Brain microvascular endothelial cell (primary cell): ENCODE measurements around the gene KLHL17.
"Not testable (repeated sequence)": the region's sequence is repeated elsewhere in the genome, so short reads cannot be mapped to it uniquely, and the experiment has no call there.

Experiments used
- DNase-seq: peaks from one replicate; pipeline ENCODE4 v3.0.0-alpha.2; 2020
- H3K27ac ChIP-seq: fragments of 250-450 bp; sonication (Bioruptor Pico); 2 replicates; pipeline ENCODE4 v1.5.1; 2020; ENCODE audit warnings: mild to moderate bottlenecking, moderate library complexity
- H3K27me3 ChIP-seq: fragments of 250-450 bp; sonication (Bioruptor Pico); replicated peaks from 2 replicates; pipeline ENCODE4 v1.5.1; 2020; ENCODE audit warnings: mild to moderate bottlenecking
- H3K36me3 ChIP-seq: fragments of 250-450 bp; sonication (Bioruptor Pico); replicated peaks from 2 replicates; pipeline ENCODE4 v1.5.1; 2020; ENCODE audit warnings: mild to moderate bottlenecking
- H3K4me3 ChIP-seq: 2 replicates; pipeline ENCODE4 v1.5.1; 2011; ENCODE audit warnings: low read depth, mild to moderate bottlenecking, control low read depth, low read length, moderate library complexity
- in situ Hi-C: cut with HindIII; loops from 2 replicates; pipeline ENCODE4 v1.10.0; 2017; ENCODE audit warnings: low sequenced_read_pairs, low pct_ligation_motif_present
- TF ChIP-seq, protein P1 (sequence below): IDR thresholded peaks from 2 replicates; pipeline ENCODE4 v1.5.1; 2011; ENCODE audit warnings: low read depth, mild to moderate bottlenecking, moderate library complexity, low read length, control low read depth, inconsistent platforms; ENCODE audit errors: missing control alignments

KLHL17 gene

DNA sequence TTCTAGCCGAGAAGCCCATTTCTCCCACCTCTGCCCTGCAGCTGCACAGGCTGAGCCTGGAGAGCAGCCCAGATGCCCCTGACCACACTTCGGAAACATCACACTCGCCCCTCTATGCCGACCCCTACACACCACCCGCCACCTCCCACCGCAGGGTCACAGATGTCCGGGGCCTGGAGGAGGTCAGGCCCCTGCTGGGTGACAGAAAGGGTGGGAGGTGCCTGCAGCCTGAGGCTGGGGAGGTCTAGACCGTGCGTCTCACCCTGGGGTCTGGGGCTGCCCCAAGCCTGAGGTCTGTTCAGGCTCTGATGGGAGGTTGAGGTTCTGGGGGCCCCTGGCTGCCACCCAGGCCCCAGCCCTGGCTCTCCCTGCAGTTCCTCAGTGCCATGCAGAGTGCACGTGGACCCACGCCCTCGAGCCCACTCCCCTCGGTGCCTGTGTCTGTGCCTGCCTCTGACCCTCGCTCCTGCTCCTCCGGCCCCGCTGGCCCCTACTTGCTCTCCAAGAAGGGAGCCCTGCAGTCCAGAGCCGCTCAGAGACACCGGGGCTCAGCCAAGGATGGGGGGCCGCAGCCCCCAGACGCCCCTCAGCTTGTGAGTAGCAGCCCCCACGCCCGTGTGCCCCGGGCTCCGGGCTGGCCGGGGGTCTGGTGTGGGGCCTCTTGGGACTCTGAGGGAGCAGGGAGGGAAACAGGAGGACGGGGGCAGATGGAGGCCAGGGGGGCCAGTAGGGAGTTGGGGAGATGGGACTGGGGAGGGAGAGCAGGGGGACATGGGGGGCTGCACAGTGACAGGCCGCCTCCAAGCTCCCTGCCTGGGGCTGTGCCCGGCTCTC, 13.3 kb downstream of the KLHL17 start:
- Histone ChIP-seq H3K36me3 (no peaks in the 10 kb centered on the region), H3K27ac (no peak overlapping the region), H3K4me3 (no peak overlapping the region), H3K27me3 (peaks cover 4% of the 10 kb centered on the region)
- TF ChIP-seq, protein P1, sequence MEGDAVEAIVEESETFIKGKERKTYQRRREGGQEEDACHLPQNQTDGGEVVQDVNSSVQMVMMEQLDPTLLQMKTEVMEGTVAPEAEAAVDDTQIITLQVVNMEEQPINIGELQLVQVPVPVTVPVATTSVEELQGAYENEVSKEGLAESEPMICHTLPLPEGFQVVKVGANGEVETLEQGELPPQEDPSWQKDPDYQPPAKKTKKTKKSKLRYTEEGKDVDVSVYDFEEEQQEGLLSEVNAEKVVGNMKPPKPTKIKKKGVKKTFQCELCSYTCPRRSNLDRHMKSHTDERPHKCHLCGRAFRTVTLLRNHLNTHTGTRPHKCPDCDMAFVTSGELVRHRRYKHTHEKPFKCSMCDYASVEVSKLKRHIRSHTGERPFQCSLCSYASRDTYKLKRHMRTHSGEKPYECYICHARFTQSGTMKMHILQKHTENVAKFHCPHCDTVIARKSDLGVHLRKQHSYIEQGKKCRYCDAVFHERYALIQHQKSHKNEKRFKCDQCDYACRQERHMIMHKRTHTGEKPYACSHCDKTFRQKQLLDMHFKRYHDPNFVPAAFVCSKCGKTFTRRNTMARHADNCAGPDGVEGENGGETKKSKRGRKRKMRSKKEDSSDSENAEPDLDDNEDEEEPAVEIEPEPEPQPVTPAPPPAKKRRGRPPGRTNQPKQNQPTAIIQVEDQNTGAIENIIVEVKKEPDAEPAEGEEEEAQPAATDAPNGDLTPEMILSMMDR, result no peak
- in situ Hi-C loops, result no loop called here
- DNase-seq, result no peak

DNA sequence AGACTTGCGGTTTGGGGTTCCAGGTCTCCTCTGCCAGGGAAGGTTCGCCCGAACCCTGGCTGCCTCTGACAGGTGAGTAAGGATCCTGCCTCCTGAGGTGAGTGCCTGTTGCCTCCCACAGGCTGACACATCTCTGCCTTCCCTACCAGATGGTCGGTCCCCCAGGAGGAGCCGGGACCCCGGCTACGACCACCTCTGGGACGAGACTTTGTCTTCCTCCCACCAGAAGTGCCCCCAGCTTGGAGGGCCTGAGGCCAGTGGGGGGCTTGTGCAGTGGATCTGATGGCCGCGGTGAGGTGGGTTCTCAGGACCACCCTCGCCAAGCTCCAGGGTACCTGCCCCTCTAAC, 13.9 kb downstream of the KLHL17 start:
- in situ Hi-C loops, result no loop called here
- peaks cover 4% of the 10 kb centered on the region for H3K27me3 ChIP-seq
- no peaks in the 10 kb centered on the region for H3K36me3 ChIP-seq
- no peak overlapping the region for H3K27ac ChIP-seq
- TF ChIP-seq, protein P1, result no peak
- no peak overlapping the region for H3K4me3 ChIP-seq
- no peak for DNase-seq

DNA sequence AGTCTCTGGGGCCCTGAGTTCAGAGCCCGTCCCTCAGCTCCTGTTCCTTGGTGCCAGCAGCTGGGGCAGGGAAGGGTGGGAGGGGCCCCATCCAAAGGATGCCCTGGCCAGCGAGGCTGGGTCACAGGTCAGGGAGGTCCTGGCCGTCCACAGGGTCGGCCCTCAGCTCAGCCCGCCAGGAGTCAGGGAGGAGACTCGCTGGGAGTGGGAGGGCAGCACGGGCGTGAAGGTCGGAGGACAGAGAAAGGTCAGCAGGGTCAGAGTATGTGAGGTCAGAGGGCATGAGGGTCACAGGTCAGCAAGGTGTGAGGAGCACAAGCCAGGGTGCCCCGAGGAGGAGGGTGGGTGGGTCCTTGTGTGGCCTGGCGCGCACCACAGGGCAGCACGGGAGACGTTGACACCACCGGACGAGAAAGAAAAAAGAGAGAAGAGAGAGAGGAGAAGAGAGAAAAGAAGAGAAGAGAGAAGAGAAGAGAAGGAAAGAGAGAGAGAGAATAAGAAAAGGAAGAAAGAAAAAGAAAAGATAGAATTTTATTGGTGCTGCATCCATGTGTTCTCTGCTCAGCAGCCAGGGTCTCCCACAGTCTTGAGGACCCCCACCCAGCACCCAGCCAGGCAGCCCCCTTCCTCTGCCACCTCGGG, 14.4 kb downstream of the KLHL17 start:
- no peak overlapping the region for H3K27ac ChIP-seq
- TF ChIP-seq, protein P1, result no peak
- in situ Hi-C loops, result no loop called here
- no peak for DNase-seq
- no peak overlapping the region for H3K4me3 ChIP-seq
- H3K27me3 ChIP-seq, result peaks cover 4% of the 10 kb centered on the region
- H3K36me3 ChIP-seq, result no peaks in the 10 kb centered on the region

DNA sequence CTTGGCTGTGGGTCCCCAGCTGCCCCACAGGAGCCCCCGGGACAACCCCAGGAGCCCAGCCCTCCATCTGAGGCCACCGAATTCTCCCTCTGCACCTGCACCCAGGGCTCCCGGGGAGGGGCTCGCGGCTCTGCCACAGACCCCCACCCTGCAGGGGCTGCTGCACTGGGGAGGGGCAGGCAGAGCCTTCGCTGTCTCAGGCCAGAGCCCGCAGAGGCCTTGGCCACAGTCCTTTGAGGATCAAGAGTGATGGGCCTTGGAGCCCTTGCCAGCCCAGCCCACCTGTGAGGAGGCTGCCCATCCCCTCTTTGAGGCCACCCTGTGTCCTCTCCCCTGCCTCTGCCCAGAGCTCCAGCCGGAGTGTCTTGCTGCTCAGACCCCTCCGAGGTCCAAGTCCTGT, 15.0 kb downstream of the KLHL17 start:
- no peak overlapping the region for H3K4me3 ChIP-seq
- in situ Hi-C loops, result no loop called here
- H3K27ac ChIP-seq, result no peak overlapping the region
- H3K36me3 ChIP-seq, result no peaks in the 10 kb centered on the region
- DNase-seq, result no peak
- H3K27me3 ChIP-seq, result peaks cover 4% of the 10 kb centered on the region
- TF ChIP-seq, protein P1, result no peak

DNA sequence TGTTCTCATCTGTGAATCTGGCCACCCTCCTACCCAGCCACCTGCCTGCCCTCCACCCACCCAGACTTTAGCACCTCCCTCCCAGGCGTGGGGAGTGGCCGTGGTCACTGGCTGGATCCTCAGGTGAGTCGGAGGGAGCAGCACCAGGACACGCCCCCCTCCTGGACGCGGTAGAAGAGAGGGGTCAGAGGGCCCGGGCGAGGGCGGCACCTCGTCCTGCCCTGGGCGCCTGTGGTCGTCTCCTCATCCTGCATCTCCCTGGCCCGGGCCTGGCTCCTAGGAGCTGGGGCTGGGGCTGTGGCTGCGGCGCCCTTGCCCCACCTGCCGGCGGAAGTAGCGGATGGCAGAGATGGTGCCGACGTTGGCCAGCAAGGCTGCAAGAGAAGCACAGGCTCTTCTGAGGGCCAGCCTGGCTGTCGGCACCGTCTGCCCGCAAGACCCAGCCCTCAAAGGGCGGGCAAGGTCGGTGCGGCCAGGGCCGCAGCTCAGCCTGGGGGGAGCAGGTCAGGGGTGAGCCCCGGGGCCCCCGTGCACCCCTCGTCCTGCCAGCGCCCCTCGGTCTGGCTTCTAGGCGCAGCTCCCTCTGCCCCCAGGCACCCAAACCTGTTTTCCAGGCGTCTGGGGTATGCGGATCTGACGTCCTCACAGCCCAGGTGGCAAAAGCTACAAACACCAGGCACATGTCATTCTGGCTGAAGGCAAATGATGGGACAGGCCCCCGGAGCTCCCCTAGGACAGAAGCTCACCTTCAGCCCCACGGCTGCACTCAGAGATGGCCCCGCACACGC, 15.7 kb downstream of the KLHL17 start:
- in situ Hi-C loops, result no loop called here
- Histone ChIP-seq H3K27ac (no peak overlapping the region), H3K27me3 (no peaks in the 10 kb centered on the region), H3K36me3 (no peaks in the 10 kb centered on the region), H3K4me3 (no peak overlapping the region)
- TF ChIP-seq, protein P1, result peak; percentile 67
- DNase-seq, result no peak

DNA sequence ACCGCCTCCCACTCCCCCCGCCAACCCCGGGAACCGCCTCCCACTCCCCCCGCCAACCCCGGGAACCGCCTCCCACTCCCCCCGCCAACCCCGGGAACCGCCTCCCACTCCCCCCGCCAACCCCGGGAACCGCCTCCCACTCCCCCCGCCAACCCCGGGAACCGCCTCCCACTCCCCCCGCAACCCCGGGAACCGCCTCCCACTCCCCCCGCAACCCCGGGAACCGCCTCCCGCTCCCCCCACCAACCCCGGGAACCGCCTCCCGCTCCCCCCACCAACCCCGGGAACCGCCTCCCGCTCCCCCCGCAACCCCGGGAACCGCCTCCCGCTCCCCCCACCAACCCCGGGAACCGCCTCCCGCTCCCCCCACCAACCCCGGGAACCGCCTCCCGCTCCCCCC, 16.4 kb downstream of the KLHL17 start:
- H3K36me3 ChIP-seq, H3K4me3 ChIP-seq, H3K27me3 ChIP-seq, H3K27ac ChIP-seq, DNase-seq, in situ Hi-C loops: not testable (repeated sequence)
